Lower leg skin (tissue), 3 donors: ENCODE measurements around the gene CD99L2.

Source experiments
- CTCF ChIP-seq, 3 donors: fragments of 450-650 bp; IDR thresholded peaks; one replicate each; pipeline ENCODE4 v1.5.1; 2016; ENCODE audit warnings: antibody characterized with exemption in 3 of 3, mild to moderate bottlenecking in 3 of 3, moderate library complexity in 2 of 3
- POLR2A ChIP-seq, 2 donors: fragments of 450-650 bp; IDR thresholded peaks; one replicate each; pipeline ENCODE4 v1.6.1; 2016 to 2017; ENCODE audit warnings: antibody characterized with exemption in 2 of 2, mild to moderate bottlenecking in 1 of 2, moderate library complexity in 1 of 2

DNA sequence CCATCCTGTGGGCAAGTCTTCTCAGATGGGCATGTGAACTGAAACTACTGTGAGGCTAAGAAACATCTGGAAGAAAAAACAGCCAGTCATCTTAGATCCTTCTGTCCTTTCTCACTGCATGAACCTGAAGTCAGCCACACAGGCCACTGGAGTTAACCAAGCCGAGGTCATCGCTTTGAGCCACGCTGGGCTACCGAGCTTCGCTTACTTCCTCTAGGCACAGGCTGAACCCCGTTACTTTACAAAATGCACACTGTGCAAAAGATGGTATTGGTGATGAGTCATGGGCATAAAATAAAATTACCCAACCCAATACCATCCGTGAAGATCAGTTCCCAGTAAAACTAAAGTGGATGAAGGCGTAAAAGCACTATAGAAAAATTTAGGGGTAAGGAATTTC, 119.1 kb downstream of the CD99L2 start:
- TF ChIP-seq POLR2A (IDR thresholded peaks at IDR 0.05) (no peak), CTCF (IDR thresholded peaks at IDR 0.05) (no peak)
